Liver (tissue), 3 donors: ENCODE data around the gene CDC42SE2.

ENCODE experiments used
- ATF3 ChIP-seq: IDR thresholded peaks from 2 replicates; pipeline ENCODE4 v1.6.1; 2016; ENCODE audit warnings: antibody characterized with exemption
- CTCF ChIP-seq: fragments of 150-350 bp; IDR thresholded peaks from 2 replicates; pipeline ENCODE4 v1.5.1; 2017; ENCODE audit warnings: improper control_type of control experiment, low read depth, low read length; ENCODE audit not compliant: missing input control
- EGR1 ChIP-seq, 2 donors: IDR thresholded peaks; 2 replicates each; pipeline ENCODE4 v1.6.1; 2016 to 2018; ENCODE audit warnings: antibody characterized with exemption in 2 of 2, low read depth in 2 of 2
- FOXA1 ChIP-seq: IDR thresholded peaks from 2 replicates; pipeline ENCODE4 v1.6.1; 2016; ENCODE audit warnings: antibody characterized with exemption
- GABPA ChIP-seq, 2 donors: IDR thresholded peaks in 1 of 2; conservative IDR thresholded peaks in 1 of 2; 2 replicates each; pipeline ENCODE4 v1.6.1; 2016; ENCODE audit warnings: antibody characterized with exemption in 2 of 2, mild to moderate bottlenecking in 1 of 2, moderate library complexity in 1 of 2
- JUND ChIP-seq, 2 donors: IDR thresholded peaks; 2 replicates each; pipeline ENCODE4 v1.6.1; 2016; ENCODE audit warnings: antibody characterized with exemption in 2 of 2
- MAX ChIP-seq: IDR thresholded peaks from 2 replicates; pipeline ENCODE4 v1.6.1; 2016; ENCODE audit warnings: antibody characterized with exemption
- RAD21 ChIP-seq, 2 donors: IDR thresholded peaks; 2 replicates each; pipeline ENCODE4 v1.6.1; 2016; ENCODE audit warnings: antibody characterized with exemption in 2 of 2, mild to moderate bottlenecking in 2 of 2
- REST ChIP-seq: IDR thresholded peaks from 2 replicates; pipeline ENCODE4 v1.6.1; 2016; ENCODE audit warnings: antibody characterized with exemption, mild to moderate bottlenecking
- SP1 ChIP-seq: IDR thresholded peaks from 2 replicates; pipeline ENCODE4 v1.6.1; 2018; ENCODE audit warnings: antibody characterized with exemption, mild to moderate bottlenecking
- TAF1 ChIP-seq: conservative IDR thresholded peaks from 2 replicates; pipeline ENCODE4 v1.6.1; 2016; ENCODE audit warnings: antibody characterized with exemption, mild to moderate bottlenecking
- YY1 ChIP-seq: IDR thresholded peaks from 2 replicates; pipeline ENCODE4 v1.6.1; 2016; ENCODE audit warnings: antibody characterized with exemption, mild to moderate bottlenecking
- donor health status: healthy.
- donor health status: healthy.

GRCh38 chr5:131264451-131265099, 722 bp downstream of the CDC42SE2 start:
- TF ChIP-seq RAD21 (IDR thresholded peaks at IDR 0.05) (no peak), CTCF (no peak), JUND (IDR thresholded peaks at IDR 0.05) (no peak), YY1 (no peak), GABPA (IDR thresholded peaks at IDR 0.05 in 1 of 2, conservative IDR thresholded peaks at IDR 0.05 in 1 of 2) (no peak), MAX (no peak), FOXA1 (no peak), TAF1 (no peak), ATF3 (no peak), SP1 (no peak), REST (peak; percentile 28), EGR1 (IDR thresholded peaks at IDR 0.05; ENCODE audit: low read depth in 2 of 2) (no peak)
